ENCODE measurements around the gene IGSF23.
"Not testable (repeated sequence)": the region's sequence is repeated elsewhere in the genome, so short reads cannot be mapped to it uniquely, and the experiment has no call there.

IGSF23 gene

GRCh38 chr19:44614313-44614712, 950 bp downstream of the IGSF23 start:
- DNase-seq = no peak

DNA sequence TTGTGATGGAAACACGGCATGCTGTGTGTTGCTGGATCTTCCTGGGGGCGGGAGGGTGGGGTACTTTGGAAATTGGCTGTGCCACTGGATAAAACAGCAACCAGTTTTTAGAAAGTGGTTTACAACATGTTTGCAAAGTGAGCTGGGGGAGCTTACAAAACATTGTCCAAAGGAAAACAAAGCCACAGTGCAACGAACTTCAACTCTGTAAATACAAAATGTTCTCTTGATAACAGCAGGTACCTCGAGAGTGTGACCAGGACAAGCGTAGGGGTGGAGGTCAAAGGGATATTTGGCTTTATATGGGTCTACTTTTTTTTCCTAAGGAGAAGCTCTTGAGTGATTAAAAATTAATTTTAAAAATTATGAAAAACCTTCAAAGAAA, 2.5 kb downstream of the IGSF23 start:
- DNase-seq = no peak

GRCh38 chr19:44617110-44617880, 3.9 kb downstream of the IGSF23 start:
- DNase-seq = no peak

DNA sequence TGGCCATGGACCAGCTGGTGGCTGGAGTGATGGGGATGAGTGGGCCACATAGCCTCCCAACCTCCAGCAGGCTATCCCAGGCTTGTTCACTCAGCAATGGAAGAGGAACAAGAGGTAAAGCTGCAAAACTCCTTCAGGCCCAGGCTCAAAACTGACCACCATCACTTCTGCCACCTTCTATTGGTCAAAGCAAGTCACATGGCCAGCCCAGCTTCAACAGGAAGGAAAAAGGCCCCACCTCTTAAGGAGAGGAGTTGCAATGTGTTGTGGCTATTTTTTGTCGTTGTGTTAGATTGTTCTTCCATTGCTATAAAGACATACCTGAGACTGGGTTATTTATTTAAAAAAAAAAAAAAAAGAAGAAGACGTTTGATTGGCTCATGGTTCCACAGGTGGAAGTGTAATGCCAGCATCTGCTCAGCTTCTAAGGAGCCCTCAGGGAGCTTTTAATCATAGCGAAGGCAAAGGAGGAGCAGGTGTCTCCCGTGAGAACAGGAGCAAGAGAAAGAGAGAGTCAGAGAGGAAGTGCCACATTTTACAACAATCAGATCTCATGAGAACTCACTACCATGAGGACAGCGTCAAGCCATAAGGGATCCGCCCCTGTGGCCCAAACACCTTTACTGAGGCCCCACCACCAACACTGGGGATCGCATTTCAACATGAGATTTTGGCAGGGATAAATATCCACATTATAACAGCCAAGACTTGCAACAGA, 5.4 kb downstream of the IGSF23 start:
- no peak for DNase-seq

DNA sequence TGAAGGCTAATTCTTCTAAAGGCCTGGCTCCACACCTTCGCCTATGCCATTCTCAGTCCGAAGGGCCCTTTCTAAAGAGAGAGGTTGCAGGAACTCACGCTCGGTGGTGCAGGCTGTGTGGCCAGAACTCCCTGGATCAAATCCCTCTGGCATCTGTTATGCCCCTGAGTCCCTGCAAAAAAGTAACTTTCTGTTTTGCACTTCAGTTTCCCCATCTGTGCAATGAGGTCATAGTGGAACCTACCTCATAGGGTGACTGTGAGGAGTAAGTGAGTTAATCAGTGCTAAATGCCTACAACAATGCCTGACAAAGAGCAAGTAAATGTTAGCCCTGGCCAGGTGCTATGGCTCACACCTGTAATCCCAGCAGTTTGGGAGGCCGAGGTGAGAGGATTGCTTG, 7.3 kb downstream of the IGSF23 start:
- no peak for DNase-seq

- DNase-seq = no peak
Observed at GRCh38 chr19:44621367-44621766, 8.0 kb downstream of the IGSF23 start.

- DNase-seq = no peak
Observed at GRCh38 chr19:44623080-44623479, 9.7 kb downstream of the IGSF23 start.

- DNase-seq = no peak
Observed at GRCh38 chr19:44623626-44624025, 10.3 kb downstream of the IGSF23 start.

DNA sequence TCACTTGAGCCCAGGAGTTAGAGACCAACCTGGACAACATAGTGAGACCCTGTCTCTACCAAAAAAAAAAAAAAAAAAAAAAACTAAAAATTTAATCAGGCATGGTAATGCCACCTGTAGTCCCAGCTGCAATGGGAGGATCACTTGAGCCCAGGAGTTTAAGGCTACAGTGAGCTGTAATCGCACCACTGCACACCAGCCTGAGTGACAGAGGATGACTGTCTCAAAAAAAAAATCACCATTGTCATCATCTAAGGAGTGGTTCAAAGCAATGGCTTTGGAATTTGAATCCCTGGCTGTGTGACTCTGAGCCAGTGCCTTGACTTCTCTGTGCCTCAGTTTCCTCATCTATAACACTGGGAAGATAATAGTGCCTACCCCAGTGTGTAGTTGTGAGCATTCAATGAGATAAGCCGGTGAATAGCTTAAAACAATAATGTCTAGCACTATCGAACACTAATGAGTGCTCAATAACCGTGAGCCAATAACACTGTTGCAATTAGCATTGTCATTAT, 11.5 kb downstream of the IGSF23 start:
- DNase-seq = no peak

DNA sequence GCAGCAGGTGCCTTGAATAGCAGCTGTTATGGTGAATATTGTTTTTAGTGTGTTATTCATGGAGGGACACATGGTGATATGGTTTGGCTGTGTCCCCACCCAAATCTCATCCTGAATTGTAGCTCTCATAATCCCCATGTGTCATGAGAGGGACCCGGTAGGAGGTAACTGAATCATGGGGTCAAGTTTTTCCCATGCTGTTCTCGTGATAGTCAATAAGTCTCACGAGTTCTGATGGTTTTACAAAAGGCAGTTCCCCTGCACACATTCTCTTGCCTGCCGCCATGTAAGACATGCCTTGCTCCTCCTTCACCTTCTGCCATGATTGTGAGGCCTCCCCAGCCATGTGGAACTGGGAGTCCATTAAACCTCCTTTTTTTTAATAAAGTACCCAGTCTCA, 12.3 kb downstream of the IGSF23 start:
- not testable (repeated sequence) for DNase-seq

DNA sequence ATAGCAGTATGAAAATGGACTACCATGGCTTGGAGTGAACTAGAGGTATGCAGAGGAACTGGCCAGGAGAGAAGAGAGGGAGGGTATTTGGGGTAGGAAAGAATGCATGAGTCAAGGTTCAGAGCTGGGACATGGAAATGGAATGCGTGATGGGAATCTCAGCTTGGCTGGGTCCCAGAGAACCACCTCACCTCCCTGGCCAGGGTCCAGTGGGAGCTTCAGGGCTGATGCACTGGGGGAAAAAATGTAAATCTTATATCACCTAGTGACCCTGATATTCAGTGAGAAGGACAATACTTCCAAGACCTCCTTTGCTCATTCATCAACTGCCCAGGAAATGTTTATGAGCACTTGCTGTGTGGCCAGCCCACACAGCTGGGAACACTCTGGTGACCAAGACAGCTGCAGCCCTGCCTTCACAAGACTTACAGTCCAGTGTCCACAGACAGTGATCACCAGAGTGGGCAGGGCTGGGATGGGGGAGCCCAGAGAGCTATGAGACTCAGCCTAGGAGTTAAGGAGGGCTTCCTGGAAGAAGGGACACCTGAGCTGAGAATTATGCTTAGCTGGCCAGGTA, 12.8 kb downstream of the IGSF23 start:
- DNase-seq = no peak

DNA sequence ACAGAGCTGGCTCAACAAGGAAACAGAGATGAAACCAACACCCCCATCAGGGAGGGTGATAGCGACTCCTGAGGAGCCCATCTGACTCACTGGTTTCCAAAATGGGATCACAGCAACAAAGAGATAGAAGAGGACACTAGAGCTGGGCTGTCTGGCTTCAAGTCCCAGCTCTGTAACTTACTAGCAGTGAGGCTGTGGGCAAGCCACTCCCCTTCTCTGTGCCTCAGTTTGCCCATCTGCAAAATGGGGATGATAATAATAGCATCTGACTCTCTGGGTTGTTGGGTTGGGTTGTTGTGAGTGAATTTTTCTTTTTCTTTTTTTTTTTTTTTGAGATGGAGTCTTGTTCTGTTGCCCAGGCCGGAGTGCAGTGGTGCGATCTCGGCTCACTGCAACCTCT, 14.3 kb downstream of the IGSF23 start:
- DNase-seq = no peak

DNA sequence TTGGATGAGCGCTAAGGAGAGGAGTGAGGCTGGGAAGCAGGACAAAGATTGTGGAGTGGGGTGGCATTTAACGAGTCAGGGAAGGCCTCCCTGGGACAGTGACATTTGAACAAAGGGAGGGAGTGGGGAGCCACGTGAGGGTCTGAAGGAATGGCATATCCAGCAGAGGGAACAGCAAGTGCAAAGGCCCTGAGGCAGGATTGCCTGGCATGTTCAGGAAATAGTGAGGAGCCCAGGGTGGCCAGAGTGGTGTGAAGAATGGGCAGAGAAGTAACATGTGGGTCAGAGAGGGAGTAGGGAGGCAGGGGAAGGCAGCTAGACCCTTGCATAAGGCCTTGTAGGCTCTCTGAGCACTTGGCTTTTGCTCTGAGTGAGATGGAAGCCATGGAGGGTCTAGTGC, 15.4 kb downstream of the IGSF23 start:
- no peak for DNase-seq

- not testable (repeated sequence) for DNase-seq
Observed at GRCh38 chr19:44631611-44632010, 18.2 kb downstream of the IGSF23 start.

DNA sequence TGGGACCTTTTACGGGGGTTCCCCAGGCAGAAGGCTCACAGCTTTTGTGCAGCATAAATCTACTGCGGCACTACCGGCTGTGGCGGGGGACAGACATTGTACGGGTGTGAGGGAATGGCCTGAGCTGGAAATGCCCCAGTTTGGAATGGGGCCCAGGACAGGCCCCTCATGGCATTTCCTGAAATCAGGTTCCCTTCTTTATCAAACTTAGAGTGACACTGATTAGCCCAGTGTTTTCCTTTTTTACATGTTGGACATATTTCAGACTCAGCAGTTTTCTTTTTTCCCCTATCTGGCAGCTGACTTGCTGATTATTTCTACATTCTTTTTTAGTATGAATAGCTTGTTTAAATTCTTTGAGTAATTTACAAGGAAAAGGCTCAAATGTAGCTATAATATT, 20.7 kb downstream of the IGSF23 start:
- not testable (repeated sequence) for DNase-seq

DNA sequence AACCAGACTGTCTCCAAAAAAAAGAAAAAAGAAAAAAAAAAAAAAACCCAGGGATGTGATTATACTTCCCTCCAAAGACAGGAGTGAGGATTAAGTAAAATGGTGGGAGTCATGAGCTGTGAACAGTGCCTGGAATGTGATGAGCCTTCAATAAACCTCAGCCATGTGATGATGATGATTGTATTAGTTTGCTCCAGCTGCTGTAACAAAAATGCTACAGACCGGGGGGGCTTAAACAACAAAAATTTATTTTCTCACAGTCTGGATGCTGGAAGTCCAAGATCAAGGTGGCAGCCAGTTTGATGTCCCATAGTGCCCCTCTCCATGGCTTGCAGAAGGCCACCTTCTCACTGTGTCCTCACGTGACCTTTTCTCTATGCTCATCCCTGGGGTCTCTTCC, 21.4 kb downstream of the IGSF23 start:
- DNase-seq = no peak

GRCh38 chr19:44635581-44636438, 22.4 kb downstream of the IGSF23 start:
- DNase-seq = no peak

GRCh38 chr19:44636439-44637389, 23.4 kb downstream of the IGSF23 start:
- no peak for DNase-seq

- no peak for DNase-seq
Observed at GRCh38 chr19:44637390-44637764, 24.0 kb downstream of the IGSF23 start.

- DNase-seq = no peak
Observed at GRCh38 chr19:44640518-44640917, 27.2 kb downstream of the IGSF23 start.

- DNase-seq = no peak
Observed at GRCh38 chr19:44641501-44642265, 28.3 kb downstream of the IGSF23 start.
